ENCODE results near the gene MAN1A2. TPM values are rescaled to one million over a fixed set of nuclear protein-coding genes. Genes with fewer than 3 reads are reported as not detected.

MAN1A2 gene
- total RNA-seq, 1 experiment from 2014 or later, result 33.4 TPM

DNA sequence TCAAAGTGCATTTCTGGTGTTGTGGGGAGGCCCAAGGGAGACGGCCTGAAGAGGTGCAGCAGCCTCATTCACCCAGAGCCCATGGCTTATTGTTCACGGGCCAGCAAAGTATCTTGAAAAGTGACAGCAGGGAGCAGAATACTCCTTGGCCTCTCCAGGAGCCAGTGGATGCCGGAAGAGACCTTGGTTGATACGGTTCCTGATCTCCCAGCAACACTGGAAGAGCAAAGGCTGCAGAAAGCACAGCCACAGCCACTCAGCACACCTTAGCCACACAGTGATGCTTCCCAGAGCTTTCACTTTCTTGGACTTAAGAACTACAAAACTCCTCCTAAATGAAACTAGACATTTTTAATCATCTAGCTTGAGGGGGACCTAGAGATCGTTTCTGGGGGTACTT is 174.3 kb downstream of the MAN1A2 start:
- no TSS peak for BruUV-seq (replicated peaks)
- ChIA-PET POLR2A (interaction anchor here (0.8 to 1.5 kb wide), 3 partner anchors 52 to 212 kb away, joined by 3 read pairs; no protein-coding TSS in a partner anchor), CTCF (interaction anchor here (1.0 to 15.1 kb wide), 5 partner anchors 28 to 474 kb away, joined by 3 to 395 read pairs (median 7); no protein-coding TSS in a partner anchor)
- TF ChIP-seq, protein P1, sequence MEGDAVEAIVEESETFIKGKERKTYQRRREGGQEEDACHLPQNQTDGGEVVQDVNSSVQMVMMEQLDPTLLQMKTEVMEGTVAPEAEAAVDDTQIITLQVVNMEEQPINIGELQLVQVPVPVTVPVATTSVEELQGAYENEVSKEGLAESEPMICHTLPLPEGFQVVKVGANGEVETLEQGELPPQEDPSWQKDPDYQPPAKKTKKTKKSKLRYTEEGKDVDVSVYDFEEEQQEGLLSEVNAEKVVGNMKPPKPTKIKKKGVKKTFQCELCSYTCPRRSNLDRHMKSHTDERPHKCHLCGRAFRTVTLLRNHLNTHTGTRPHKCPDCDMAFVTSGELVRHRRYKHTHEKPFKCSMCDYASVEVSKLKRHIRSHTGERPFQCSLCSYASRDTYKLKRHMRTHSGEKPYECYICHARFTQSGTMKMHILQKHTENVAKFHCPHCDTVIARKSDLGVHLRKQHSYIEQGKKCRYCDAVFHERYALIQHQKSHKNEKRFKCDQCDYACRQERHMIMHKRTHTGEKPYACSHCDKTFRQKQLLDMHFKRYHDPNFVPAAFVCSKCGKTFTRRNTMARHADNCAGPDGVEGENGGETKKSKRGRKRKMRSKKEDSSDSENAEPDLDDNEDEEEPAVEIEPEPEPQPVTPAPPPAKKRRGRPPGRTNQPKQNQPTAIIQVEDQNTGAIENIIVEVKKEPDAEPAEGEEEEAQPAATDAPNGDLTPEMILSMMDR (IDR thresholded peaks at IDR 0.05; ENCODE audit: unreplicated experiment), result no peak
- Mint-ChIP-seq H3K36me3 (ENCODE audit: insufficient read depth, unreplicated experiment) (no peaks in the 10 kb centered on the region), H3K27me3 (ENCODE audit: insufficient read depth, unreplicated experiment) (peaks cover 9% of the 10 kb centered on the region), H3K4me3 (ENCODE audit: unreplicated experiment) (no peak overlapping the region), H3K27ac (ENCODE audit: low read depth, unreplicated experiment) (no peak overlapping the region), H3K9me3 (ENCODE audit: unreplicated experiment) (peaks cover 5% of the 10 kb centered on the region), H3K4me1 (ENCODE audit: insufficient read depth, unreplicated experiment) (no peaks in the 10 kb centered on the region)
- DNase-seq (ENCODE audit: unreplicated experiment), result no peak
- intact Hi-C loops (cut with micrococcal nuclease), result no loop called here

DNA sequence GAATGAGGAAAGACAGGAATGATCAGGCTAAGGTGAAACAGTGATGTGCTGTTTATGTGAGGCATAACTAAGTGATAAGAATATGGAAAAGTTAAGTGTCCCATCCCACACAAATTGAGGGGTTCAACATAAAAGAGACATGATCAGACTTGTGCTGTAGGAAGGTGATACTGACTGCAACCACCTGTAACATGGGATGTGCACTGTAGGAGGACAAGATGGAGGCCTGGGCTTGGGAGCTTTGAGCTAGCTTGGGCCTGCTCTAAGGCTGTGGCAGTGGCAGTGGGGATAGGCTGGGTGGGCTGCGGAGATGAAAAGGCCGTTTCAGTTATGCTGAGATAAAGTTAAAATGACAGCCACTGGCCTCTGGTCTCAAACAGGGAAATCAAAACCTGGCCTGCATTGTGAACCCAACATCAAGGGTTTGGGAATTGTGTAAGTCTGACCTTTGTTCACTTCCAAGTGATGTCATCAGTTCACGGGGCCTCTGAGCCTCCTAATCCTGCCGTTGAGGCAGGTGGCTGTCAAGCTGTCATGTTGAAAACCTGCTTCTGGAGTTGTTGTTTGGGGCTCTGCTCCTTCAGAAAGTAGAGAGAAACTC is 177.4 kb downstream of the MAN1A2 start:
- CTCF ChIA-PET, result interaction anchor here (0.7 to 15.1 kb wide), 3 partner anchors 10 to 550 kb away, joined by 4 to 395 read pairs (median 40); no protein-coding TSS in a partner anchor
- no peak overlapping the region for H3K4me3 Mint-ChIP-seq (ENCODE audit: unreplicated experiment)
- H3K27me3 Mint-ChIP-seq (ENCODE audit: insufficient read depth, unreplicated experiment), result peaks cover 9% of the 10 kb centered on the region
- H3K27ac Mint-ChIP-seq (ENCODE audit: low read depth, unreplicated experiment), result no peak overlapping the region
- no peaks in the 10 kb centered on the region for H3K4me1 Mint-ChIP-seq (ENCODE audit: insufficient read depth, unreplicated experiment)
- H3K9me3 Mint-ChIP-seq (ENCODE audit: unreplicated experiment), result peaks cover 5% of the 10 kb centered on the region
- DNase-seq (ENCODE audit: unreplicated experiment), result no peak
- POLR2A ChIA-PET, result interaction anchor here (0.8 kb wide), 1 partner anchor 214 kb away, joined by 3 read pairs; no protein-coding TSS in a partner anchor
- peaks cover under 1% of the 10 kb centered on the region for H3K36me3 Mint-ChIP-seq (ENCODE audit: insufficient read depth, unreplicated experiment)
- intact Hi-C loops (cut with micrococcal nuclease), result no loop called here
- TF ChIP-seq, protein P1 (IDR thresholded peaks at IDR 0.05; ENCODE audit: unreplicated experiment), result no peak
- BruUV-seq (replicated peaks), result no TSS peak

DNA sequence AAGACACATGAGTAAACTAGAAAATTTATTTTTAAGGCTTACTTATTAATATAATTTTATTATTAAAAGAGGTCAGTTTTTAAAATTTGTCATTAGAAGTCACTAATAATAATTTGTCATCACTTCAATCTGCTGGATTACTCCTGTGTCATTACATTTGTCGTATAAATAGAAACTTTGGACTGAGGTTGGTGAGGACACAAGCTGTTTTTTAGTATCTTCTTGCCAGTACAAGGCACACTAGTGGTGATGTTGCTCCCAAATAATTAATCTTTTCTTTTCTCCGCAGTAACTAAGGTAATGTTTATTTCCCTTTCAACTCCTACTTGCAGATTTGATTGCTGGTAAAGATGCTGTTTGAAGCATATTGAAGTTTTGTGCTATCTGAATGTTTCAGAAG is 179.2 kb downstream of the MAN1A2 start:
- ChIA-PET POLR2A (no interaction called here), CTCF (interaction anchor here (5.4 to 15.1 kb wide), 2 partner anchors 12 to 208 kb away, joined by 40 to 395 read pairs; no protein-coding TSS in a partner anchor)
- Mint-ChIP-seq H3K27ac (ENCODE audit: low read depth, unreplicated experiment) (no peak overlapping the region), H3K4me3 (ENCODE audit: unreplicated experiment) (no peak overlapping the region), H3K36me3 (ENCODE audit: insufficient read depth, unreplicated experiment) (peaks cover 6% of the 10 kb centered on the region), H3K4me1 (ENCODE audit: insufficient read depth, unreplicated experiment) (no peaks in the 10 kb centered on the region), H3K9me3 (ENCODE audit: unreplicated experiment) (peaks cover 5% of the 10 kb centered on the region), H3K27me3 (ENCODE audit: insufficient read depth, unreplicated experiment) (peaks cover 9% of the 10 kb centered on the region)
- intact Hi-C loops (cut with micrococcal nuclease), result no loop called here
- no TSS peak for BruUV-seq (replicated peaks)
- TF ChIP-seq, protein P1 (IDR thresholded peaks at IDR 0.05; ENCODE audit: unreplicated experiment), result no peak
- DNase-seq (ENCODE audit: unreplicated experiment), result no peak

DNA sequence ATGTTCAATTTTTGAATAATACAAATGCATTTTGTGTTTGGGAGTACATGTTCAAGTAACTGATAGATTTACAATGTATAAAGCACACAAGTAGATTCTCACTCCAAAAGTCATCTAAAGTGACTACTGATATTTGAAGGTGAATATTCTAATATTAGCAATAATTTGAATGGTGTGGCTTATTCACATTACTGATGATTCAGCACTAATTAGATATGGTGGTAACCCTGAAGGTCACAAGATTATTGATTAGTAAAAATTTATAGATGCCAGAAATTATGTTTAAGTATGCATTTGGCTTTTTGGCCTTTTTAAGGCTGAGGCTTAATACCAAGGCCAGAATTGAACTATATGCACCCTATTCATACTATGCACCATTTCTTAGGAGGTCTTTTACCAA is 186.2 kb downstream of the MAN1A2 start:
- intact Hi-C loops (cut with micrococcal nuclease), result no loop called here
- no peak overlapping the region for H3K27ac Mint-ChIP-seq (ENCODE audit: low read depth, unreplicated experiment)
- no peaks in the 10 kb centered on the region for H3K9me3 Mint-ChIP-seq (ENCODE audit: unreplicated experiment)
- ChIA-PET CTCF (interaction anchor here (1.8 kb wide), 1 partner anchor 201 kb away, joined by 6 read pairs; no protein-coding TSS in a partner anchor), POLR2A (no interaction called here)
- DNase-seq (ENCODE audit: unreplicated experiment), result no peak
- TF ChIP-seq, protein P1 (IDR thresholded peaks at IDR 0.05; ENCODE audit: unreplicated experiment), result no peak
- H3K4me3 Mint-ChIP-seq (ENCODE audit: unreplicated experiment), result no peak overlapping the region
- H3K27me3 Mint-ChIP-seq (ENCODE audit: insufficient read depth, unreplicated experiment), result peaks cover 9% of the 10 kb centered on the region
- H3K4me1 Mint-ChIP-seq (ENCODE audit: insufficient read depth, unreplicated experiment), result no peaks in the 10 kb centered on the region
- no TSS peak for BruUV-seq (replicated peaks)
- H3K36me3 Mint-ChIP-seq (ENCODE audit: insufficient read depth, unreplicated experiment), result peaks cover 6% of the 10 kb centered on the region

Measured in MCF 10A (cell line).